KOPT-K1 (cell line): ENCODE results near the gene DLG2.

Experiments used
- H3K27ac ChIP-seq: fragments of 200-600 bp; sonication (generic); 2 replicates; pipeline ENCODE4 v1.5.1; 2016; ENCODE audit warnings: antibody characterized with exemption, mild to moderate bottlenecking, low read depth, low read length; ENCODE audit not compliant: poor library complexity, severe bottlenecking
- H3K36me3 ChIP-seq: fragments of 200-600 bp; sonication (generic); 2 replicates; pipeline ENCODE4 v1.5.1; 2017; ENCODE audit warnings: antibody characterized with exemption, mild to moderate bottlenecking, low read length, moderate library complexity; ENCODE audit not compliant: insufficient read depth
- H3K9me3 ChIP-seq: fragments of 200-600 bp; sonication (generic); 2 replicates; pipeline ENCODE4 v1.5.1; 2017; ENCODE audit warnings: antibody characterized with exemption, low read length, mild to moderate bottlenecking; ENCODE audit not compliant: insufficient read depth, poor library complexity, severe bottlenecking

The DLG2 gene

GRCh38 chr11:84583106-84583505 lies 1044.0 kb downstream of the DLG2 start:
- Histone ChIP-seq H3K27ac (no peak overlapping the region), H3K9me3 (no peaks in the 10 kb centered on the region), H3K36me3 (no peaks in the 10 kb centered on the region)

- H3K9me3 ChIP-seq = no peaks in the 10 kb centered on the region
- H3K27ac ChIP-seq = no peak overlapping the region
- no peaks in the 10 kb centered on the region for H3K36me3 ChIP-seq
Measured at GRCh38 chr11:84581083-84581482, 1046.1 kb downstream of the DLG2 start.

GRCh38 chr11:84580428-84580827 lies 1046.7 kb downstream of the DLG2 start:
- no peaks in the 10 kb centered on the region for H3K9me3 ChIP-seq
- H3K27ac ChIP-seq = no peak overlapping the region
- H3K36me3 ChIP-seq = no peaks in the 10 kb centered on the region

- H3K9me3 ChIP-seq = no peaks in the 10 kb centered on the region
- no peak overlapping the region for H3K27ac ChIP-seq
- H3K36me3 ChIP-seq = no peaks in the 10 kb centered on the region
Measured at GRCh38 chr11:84573868-84574267, 1053.3 kb downstream of the DLG2 start.

GRCh38 chr11:84566671-84567070 lies 1060.5 kb downstream of the DLG2 start:
- Histone ChIP-seq H3K36me3 (no peaks in the 10 kb centered on the region), H3K9me3 (no peaks in the 10 kb centered on the region), H3K27ac (no peak overlapping the region)

- Histone ChIP-seq H3K36me3 (no peaks in the 10 kb centered on the region), H3K27ac (no peak overlapping the region), H3K9me3 (no peaks in the 10 kb centered on the region)
Measured at GRCh38 chr11:84564867-84565184, 1062.3 kb downstream of the DLG2 start.

- no peak overlapping the region for H3K27ac ChIP-seq
- no peaks in the 10 kb centered on the region for H3K9me3 ChIP-seq
- H3K36me3 ChIP-seq = no peaks in the 10 kb centered on the region
Measured at GRCh38 chr11:84564180-84564866, 1062.8 kb downstream of the DLG2 start.

GRCh38 chr11:84563356-84563755 lies 1063.8 kb downstream of the DLG2 start:
- Histone ChIP-seq H3K27ac (no peak overlapping the region), H3K36me3 (no peaks in the 10 kb centered on the region), H3K9me3 (no peaks in the 10 kb centered on the region)

GRCh38 chr11:84560206-84560605 lies 1066.9 kb downstream of the DLG2 start:
- Histone ChIP-seq H3K9me3 (no peaks in the 10 kb centered on the region), H3K36me3 (no peaks in the 10 kb centered on the region), H3K27ac (no peak overlapping the region)

- Histone ChIP-seq H3K9me3 (no peaks in the 10 kb centered on the region), H3K36me3 (no peaks in the 10 kb centered on the region), H3K27ac (no peak overlapping the region)
Measured at GRCh38 chr11:84558085-84558905, 1068.8 kb downstream of the DLG2 start.

GRCh38 chr11:84552791-84553190 lies 1074.4 kb downstream of the DLG2 start:
- Histone ChIP-seq H3K36me3 (no peaks in the 10 kb centered on the region), H3K9me3 (no peaks in the 10 kb centered on the region), H3K27ac (no peak overlapping the region)

GRCh38 chr11:84549217-84549616 lies 1077.9 kb downstream of the DLG2 start:
- no peaks in the 10 kb centered on the region for H3K9me3 ChIP-seq
- H3K36me3 ChIP-seq = no peaks in the 10 kb centered on the region
- H3K27ac ChIP-seq = no peak overlapping the region

- Histone ChIP-seq H3K9me3 (no peaks in the 10 kb centered on the region), H3K27ac (no peak overlapping the region), H3K36me3 (no peaks in the 10 kb centered on the region)
Measured at GRCh38 chr11:84544566-84544965, 1082.6 kb downstream of the DLG2 start.

- Histone ChIP-seq H3K27ac (no peak overlapping the region), H3K36me3 (no peaks in the 10 kb centered on the region), H3K9me3 (no peaks in the 10 kb centered on the region)
Measured at GRCh38 chr11:84543367-84544159, 1083.6 kb downstream of the DLG2 start.

GRCh38 chr11:84541731-84542340 lies 1085.3 kb downstream of the DLG2 start:
- Histone ChIP-seq H3K36me3 (no peaks in the 10 kb centered on the region), H3K27ac (no peak overlapping the region), H3K9me3 (no peaks in the 10 kb centered on the region)
